BLaER1 (cell line): Measurements from ENCODE around the gene SGIP1.

Source experiments
- H3K27ac ChIP-seq: shearing (Covaris generic); formaldehyde crosslinking; 2 replicates; pipeline ENCODE4 v1.8.1; 2022
- H3K27me3 ChIP-seq: shearing (Covaris generic); formaldehyde crosslinking; 2 replicates; pipeline ENCODE4 v1.8.1; 2022
- H3K36me3 ChIP-seq: shearing (Covaris generic); formaldehyde crosslinking; 2 replicates; pipeline ENCODE4 v1.8.1; 2022
- H3K4me1 ChIP-seq: shearing (Covaris generic); formaldehyde crosslinking; 2 replicates; pipeline ENCODE4 v1.8.1; 2022
- H3K4me2 ChIP-seq: shearing (Covaris generic); formaldehyde crosslinking; 2 replicates; pipeline ENCODE4 v1.8.1; 2022
- H3K4me3 ChIP-seq: shearing (Covaris generic); formaldehyde crosslinking; 2 replicates; pipeline ENCODE4 v1.8.1; 2022
- H3K9ac ChIP-seq: shearing (Covaris generic); formaldehyde crosslinking; 2 replicates; pipeline ENCODE4 v1.8.1; 2022
- H3K9me3 ChIP-seq: shearing (Covaris generic); formaldehyde crosslinking; 2 replicates; pipeline ENCODE4 v1.8.1; 2022
- H4K20me1 ChIP-seq: shearing (Covaris generic); formaldehyde crosslinking; 2 replicates; pipeline ENCODE4 v1.8.1; 2022
- Cebpa-rat ChIP-seq: shearing (Covaris generic); IDR thresholded peaks from 2 replicates; pipeline ENCODE4 v1.8.1; 2022

SGIP1 gene

DNA sequence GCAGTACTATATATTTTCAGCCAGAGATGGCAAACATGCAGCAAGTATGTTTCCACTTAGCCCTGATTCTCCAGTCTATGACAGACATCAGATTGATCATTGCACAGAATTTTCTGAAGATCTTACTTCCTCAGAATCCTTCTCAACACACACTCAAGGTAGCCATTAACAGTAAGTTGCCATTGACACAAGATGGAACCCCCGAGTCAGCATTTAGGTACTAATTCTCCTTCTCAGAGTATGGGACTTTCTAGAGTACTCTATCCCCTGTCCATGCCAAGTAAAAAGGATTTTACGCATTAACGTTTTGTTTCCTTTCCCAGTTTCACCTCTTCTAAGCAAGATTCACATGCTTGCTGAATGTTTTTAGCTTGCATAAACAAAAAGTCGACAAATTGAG is 63.5 kb downstream of the SGIP1 start:
- no peak for TF ChIP-seq Cebpa-rat
- peaks cover 12% of the 10 kb centered on the region for H3K9me3 ChIP-seq
- H4K20me1 ChIP-seq: no peaks in the 10 kb centered on the region
- no peaks in the 10 kb centered on the region for H3K4me1 ChIP-seq
- H3K36me3 ChIP-seq: no peaks in the 10 kb centered on the region
- no peak overlapping the region for H3K4me2 ChIP-seq
- no peak overlapping the region for H3K27ac ChIP-seq
- no peak overlapping the region for H3K9ac ChIP-seq
- H3K27me3 ChIP-seq: no peaks in the 10 kb centered on the region
- H3K4me3 ChIP-seq: no peak overlapping the region

DNA sequence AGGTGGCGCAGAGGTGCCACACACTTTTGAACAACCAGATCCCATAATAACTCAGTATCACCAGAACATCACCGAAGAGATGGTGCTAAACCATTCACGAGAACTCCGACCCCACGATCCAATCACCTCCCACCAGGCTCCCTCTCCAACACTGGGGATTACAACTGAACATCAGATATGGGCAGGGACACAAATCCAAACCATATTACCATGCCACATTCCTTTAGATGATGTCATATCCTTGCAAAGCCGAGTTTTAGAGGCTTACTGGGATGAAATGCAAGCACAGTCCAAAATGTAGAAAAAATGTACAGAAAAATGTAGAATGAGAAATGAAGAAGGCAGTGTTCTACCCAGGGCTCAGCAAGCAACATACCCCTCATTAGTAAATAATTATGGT is 64.7 kb downstream of the SGIP1 start:
- H3K27me3 ChIP-seq: no peaks in the 10 kb centered on the region
- no peak overlapping the region for H3K4me3 ChIP-seq
- peaks cover 12% of the 10 kb centered on the region for H3K9me3 ChIP-seq
- H3K27ac ChIP-seq: no peak overlapping the region
- H3K4me1 ChIP-seq: no peaks in the 10 kb centered on the region
- no peaks in the 10 kb centered on the region for H3K36me3 ChIP-seq
- H3K4me2 ChIP-seq: no peak overlapping the region
- H4K20me1 ChIP-seq: no peaks in the 10 kb centered on the region
- TF ChIP-seq Cebpa-rat: no peak
- no peak overlapping the region for H3K9ac ChIP-seq

DNA sequence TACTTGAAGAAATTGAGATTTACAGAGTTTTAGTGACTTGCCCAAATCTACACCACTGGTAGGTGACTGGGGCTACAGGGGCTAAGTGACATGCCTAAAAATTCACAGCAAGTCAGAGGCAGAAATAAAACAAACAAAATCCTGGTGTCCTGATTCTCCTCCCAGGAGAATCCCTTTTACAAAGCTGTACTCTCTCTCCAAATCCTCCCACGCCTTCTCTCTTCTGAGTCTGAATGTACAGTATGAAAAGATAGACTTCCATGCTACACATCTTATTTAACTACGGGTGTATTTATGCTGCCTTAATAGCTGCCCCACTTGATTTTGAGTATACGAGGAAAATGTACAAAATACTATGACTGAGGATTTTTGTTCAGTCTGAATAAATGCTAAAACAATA is 65.4 kb downstream of the SGIP1 start:
- Histone ChIP-seq H3K4me3 (no peak overlapping the region), H3K27ac (no peak overlapping the region)
- no peak for TF ChIP-seq Cebpa-rat

DNA sequence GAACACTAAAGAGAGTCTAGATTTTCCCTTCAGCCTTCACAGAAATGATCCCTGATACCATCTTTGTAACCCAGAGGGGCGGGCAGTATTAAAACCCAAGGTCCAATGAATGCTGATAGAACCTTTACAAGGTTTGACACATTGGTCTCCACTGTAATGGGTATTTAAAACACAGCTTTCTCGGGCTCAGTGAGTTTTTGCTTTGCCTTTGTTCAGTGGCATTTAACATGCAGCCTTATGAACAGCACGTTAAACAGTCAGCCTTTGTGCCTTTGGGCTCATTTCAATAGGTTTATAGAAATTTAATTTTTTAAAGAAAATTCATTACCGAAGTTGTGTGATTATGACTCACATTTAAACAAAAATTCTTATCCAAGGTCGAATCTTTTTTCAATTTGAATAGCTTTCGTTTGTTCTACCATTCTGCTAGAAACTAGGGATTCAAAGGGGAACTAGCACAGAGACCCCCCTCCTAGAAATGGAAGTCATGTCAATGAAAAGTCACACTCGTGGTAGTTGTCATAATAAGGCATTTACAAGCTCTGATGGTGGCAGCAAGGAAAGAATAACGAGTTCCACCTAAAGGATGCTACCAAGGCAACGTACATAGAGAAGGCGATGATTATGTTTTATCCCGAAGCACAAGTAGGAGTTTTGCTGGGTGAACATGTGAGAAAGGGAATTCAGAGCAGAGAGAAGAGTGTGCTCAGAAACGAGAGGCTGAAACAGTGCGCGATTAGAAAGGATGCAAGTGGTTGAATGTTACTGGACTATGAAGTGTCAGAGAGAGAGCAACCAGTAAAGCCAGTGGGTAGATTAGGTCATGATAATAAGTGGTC is 66.2 kb downstream of the SGIP1 start:
- no peaks in the 10 kb centered on the region for H3K27me3 ChIP-seq

More for the DNA sequence above, 65.4 kb downstream of the SGIP1 start:
- Histone ChIP-seq H3K36me3 (no peaks in the 10 kb centered on the region), H3K9ac (no peak overlapping the region), H3K4me2 (no peak overlapping the region), H4K20me1 (no peaks in the 10 kb centered on the region), H3K9me3 (peaks cover 12% of the 10 kb centered on the region), H3K4me1 (no peaks in the 10 kb centered on the region), H3K27me3 (no peaks in the 10 kb centered on the region)

DNA sequence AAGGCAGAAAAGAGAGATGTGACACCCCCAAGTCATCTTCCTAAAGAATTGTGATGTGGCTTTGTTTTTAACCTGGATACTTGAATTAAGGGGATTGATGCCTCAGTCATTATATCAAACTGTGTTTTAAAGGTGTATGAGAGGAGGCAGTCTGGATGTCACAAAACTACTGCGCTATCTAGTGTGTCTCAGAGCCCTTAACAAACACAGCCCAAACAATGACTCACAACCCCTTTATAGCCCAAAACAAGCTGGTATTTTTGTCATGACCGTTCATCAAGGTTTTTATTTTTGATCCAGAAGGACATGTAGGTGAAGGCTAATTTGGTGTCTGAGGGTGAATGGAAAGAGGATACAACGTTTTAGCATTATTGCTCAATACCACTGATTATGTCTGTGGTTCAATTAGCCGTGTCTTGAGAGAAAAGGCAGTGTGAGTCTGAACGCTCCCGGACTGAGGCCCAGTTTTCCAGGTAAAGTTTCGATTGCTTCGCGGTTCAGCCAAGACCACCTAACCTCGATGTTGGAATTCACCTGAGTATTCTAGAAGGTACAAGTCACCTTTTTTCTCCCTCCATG is 71.6 kb downstream of the SGIP1 start:
- Histone ChIP-seq H3K4me3 (no peak overlapping the region), H3K9me3 (no peaks in the 10 kb centered on the region), H3K9ac (no peak overlapping the region), H3K27ac (no peak overlapping the region), H3K36me3 (no peaks in the 10 kb centered on the region), H3K27me3 (no peaks in the 10 kb centered on the region), H4K20me1 (no peaks in the 10 kb centered on the region), H3K4me1 (no peaks in the 10 kb centered on the region), H3K4me2 (no peak overlapping the region)
- TF ChIP-seq Cebpa-rat: no peak

More for the DNA sequence above, 66.2 kb downstream of the SGIP1 start:
- H3K4me1 ChIP-seq: no peaks in the 10 kb centered on the region
- no peak overlapping the region for H3K4me3 ChIP-seq
- H4K20me1 ChIP-seq: no peaks in the 10 kb centered on the region
- no peak overlapping the region for H3K9ac ChIP-seq
- TF ChIP-seq Cebpa-rat: no peak
- H3K27ac ChIP-seq: no peak overlapping the region
- H3K36me3 ChIP-seq: no peaks in the 10 kb centered on the region
- H3K4me2 ChIP-seq: no peak overlapping the region
- peaks cover 12% of the 10 kb centered on the region for H3K9me3 ChIP-seq

DNA sequence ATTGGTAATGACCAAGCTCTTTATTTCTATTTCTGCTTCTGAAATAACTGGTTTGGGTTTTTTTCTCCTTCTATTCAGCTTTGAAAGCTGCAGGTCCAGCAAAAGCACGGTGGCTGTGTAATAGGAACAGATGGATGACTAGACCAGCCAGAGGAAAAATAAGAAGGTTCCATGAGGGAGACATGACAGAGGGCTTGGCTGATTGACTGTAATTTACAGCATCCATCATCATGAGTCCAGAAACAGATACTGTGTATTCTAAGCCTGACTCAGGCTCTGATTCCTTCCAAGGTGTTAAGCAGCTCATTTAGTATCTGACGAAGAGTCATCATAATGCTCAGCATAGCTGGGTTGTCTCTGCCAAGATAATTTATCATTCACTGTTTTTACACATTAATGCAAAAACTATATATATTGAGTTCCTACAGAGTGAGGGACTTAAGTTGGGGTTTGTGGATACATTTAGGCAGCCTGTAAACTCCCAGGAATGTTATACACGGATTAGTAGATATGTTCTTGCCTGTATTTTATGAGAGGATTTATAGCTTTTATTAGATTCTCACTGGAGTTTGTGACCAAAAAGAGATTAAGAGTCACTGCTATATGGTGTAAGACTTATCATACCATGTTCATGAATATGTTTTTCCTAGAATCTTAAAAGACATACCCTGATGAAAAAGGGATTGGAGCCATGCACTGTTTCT is 72.6 kb downstream of the SGIP1 start:
- H3K4me2 ChIP-seq: no peak overlapping the region
- no peaks in the 10 kb centered on the region for H3K9me3 ChIP-seq
- no peak overlapping the region for H3K27ac ChIP-seq
- no peaks in the 10 kb centered on the region for H3K4me1 ChIP-seq
- H3K4me3 ChIP-seq: no peak overlapping the region
- H3K27me3 ChIP-seq: no peaks in the 10 kb centered on the region
- no peaks in the 10 kb centered on the region for H4K20me1 ChIP-seq
- no peaks in the 10 kb centered on the region for H3K36me3 ChIP-seq
- TF ChIP-seq Cebpa-rat: no peak
- H3K9ac ChIP-seq: no peak overlapping the region

DNA sequence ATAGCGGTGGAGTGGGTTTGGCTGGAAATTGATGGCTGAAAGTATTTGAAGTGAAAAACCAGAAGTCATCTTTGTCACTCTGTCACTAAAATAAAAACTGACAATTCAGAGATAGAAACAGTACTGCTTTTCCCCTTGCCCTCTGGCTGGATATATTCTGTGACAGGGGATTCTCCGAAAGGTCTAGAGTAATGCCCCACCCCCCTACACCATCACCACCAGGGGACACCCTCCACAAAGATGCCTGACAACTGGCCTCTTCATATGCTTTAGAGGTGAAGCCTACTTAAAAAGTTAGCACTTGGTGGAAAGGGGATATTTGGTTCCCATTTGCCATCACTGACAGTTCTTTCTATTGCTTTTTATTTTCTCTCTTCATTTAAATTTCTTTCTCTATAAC is 73.5 kb downstream of the SGIP1 start:
- TF ChIP-seq Cebpa-rat: no peak
- H3K4me1 ChIP-seq: no peaks in the 10 kb centered on the region
- no peak overlapping the region for H3K9ac ChIP-seq
- H3K4me3 ChIP-seq: no peak overlapping the region
- H3K4me2 ChIP-seq: no peak overlapping the region
- no peaks in the 10 kb centered on the region for H4K20me1 ChIP-seq
- H3K36me3 ChIP-seq: no peaks in the 10 kb centered on the region
- H3K27ac ChIP-seq: no peak overlapping the region
- H3K9me3 ChIP-seq: no peaks in the 10 kb centered on the region
- no peaks in the 10 kb centered on the region for H3K27me3 ChIP-seq

DNA sequence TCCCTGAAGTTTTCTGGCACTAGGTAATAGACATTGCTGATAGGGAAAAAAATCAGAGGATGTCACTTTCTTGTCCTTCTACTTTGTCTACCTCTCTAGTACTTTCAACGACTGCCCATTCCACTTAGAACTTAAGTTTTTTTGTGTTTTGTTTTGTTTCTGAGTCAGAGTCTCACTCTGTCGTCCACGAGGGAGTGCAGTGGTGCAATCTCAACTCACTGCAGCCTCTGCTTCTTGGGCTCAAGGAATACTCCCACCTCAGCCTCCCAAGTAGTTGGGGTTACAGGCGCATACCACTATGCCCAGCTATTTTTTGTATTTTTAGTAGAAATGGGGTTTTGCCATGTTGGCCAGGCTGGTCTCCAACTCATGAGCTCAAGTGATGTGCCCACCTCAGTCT is 79.2 kb downstream of the SGIP1 start:
- Histone ChIP-seq H3K9ac (no peak overlapping the region), H3K9me3 (no peaks in the 10 kb centered on the region), H3K4me2 (no peak overlapping the region), H3K4me1 (no peaks in the 10 kb centered on the region), H3K36me3 (no peaks in the 10 kb centered on the region), H3K27ac (no peak overlapping the region), H3K27me3 (no peaks in the 10 kb centered on the region), H3K4me3 (no peak overlapping the region), H4K20me1 (no peaks in the 10 kb centered on the region)
- no peak for TF ChIP-seq Cebpa-rat

DNA sequence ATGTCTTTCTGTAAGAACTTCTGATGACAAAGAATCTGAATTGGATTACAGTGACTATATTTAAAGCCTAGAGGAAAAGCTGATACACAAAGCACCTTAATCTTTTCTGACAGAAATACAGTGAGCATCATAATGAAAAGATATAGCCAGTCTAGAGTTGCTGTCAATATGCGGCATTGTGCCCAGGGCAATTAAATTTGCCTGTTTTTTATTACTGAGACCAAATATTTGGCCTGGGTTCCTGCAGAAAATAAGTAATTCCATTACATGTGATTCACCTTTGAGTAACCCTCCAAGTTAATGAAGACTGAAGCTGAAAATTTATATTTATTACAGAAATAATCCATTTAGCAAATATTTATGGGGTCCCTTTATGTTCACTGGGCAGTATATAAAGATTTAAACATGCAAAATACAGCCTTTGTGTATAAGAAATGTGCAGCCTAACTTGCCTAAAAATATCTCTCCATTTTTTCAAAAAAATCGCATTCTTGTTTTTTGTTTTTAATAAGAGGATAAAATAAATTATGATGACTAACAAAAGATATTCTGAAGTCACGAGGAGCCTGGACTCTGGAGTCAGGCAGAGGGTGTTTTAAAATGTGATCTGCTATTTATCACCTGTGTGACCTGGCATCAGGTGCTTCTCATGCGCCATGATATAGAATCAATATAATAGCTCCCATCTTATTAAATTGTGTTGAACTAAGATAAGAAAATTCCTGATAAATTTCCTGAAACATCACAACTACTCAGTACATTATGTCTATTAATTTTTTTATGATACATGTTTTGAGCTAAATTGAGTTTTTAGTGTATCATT is 83.6 kb downstream of the SGIP1 start:
- Histone ChIP-seq H3K27me3 (no peaks in the 10 kb centered on the region), H3K36me3 (no peaks in the 10 kb centered on the region), H3K4me3 (no peak overlapping the region), H3K9me3 (no peaks in the 10 kb centered on the region), H3K27ac (no peak overlapping the region), H4K20me1 (no peaks in the 10 kb centered on the region), H3K4me1 (no peaks in the 10 kb centered on the region), H3K9ac (no peak overlapping the region), H3K4me2 (no peak overlapping the region)
- TF ChIP-seq Cebpa-rat: no peak
